HL-60 (cell line): Measurements from ENCODE around the gene DDI2.

Source experiments
- CTCF ChIP-seq: IDR thresholded peaks from one replicate; pipeline ENCODE4 v1.5.1; 2011; ENCODE audit warnings: low read length, control low read depth, inconsistent platforms; ENCODE audit not compliant: insufficient read depth
- REST ChIP-seq: IDR thresholded peaks from 2 replicates; pipeline ENCODE4 v1.6.1; 2012; ENCODE audit warnings: low read depth; ENCODE audit not compliant: insufficient replicate concordance

- no peak for TF ChIP-seq CTCF
- no peak for TF ChIP-seq REST
Measured at GRCh38 chr1:15649937-15650336, 32.7 kb downstream of the DDI2 start.
